22Rv1 (cell line): ENCODE results near the gene KIF14.

ENCODE experiments used
- ZFX ChIP-seq: fragments of 450-650 bp; IDR thresholded peaks from 2 replicates; pipeline ENCODE4 v1.6.1; 2017; ENCODE audit warnings: antibody characterized with exemption, borderline replicate concordance
- TF ChIP-seq, protein P1 (sequence below): fragments of 450-650 bp; IDR thresholded peaks from 2 replicates; pipeline ENCODE4 v1.5.1; 2017; ENCODE audit warnings: mild to moderate bottlenecking

DNA sequence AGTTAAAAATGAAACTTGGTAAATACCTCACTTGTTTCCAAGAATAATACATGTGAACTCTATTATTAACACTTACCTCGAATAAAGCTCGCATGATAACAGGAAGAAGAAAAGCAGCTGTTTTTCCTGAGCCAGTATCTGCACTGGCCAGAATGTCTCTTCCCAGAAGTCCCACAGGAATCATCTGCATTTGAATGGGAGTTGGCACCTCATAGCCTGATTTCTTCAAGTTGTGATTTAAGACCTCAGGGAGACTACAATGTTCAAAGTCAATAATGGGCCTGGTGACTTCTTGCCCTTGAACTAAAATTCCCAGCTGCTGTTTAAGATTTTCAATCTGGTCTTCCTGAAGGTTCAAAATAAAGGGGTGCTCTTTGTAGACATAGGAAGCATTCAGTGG is 45.3 kb upstream of the KIF14 start:
- TF ChIP-seq, protein P1, sequence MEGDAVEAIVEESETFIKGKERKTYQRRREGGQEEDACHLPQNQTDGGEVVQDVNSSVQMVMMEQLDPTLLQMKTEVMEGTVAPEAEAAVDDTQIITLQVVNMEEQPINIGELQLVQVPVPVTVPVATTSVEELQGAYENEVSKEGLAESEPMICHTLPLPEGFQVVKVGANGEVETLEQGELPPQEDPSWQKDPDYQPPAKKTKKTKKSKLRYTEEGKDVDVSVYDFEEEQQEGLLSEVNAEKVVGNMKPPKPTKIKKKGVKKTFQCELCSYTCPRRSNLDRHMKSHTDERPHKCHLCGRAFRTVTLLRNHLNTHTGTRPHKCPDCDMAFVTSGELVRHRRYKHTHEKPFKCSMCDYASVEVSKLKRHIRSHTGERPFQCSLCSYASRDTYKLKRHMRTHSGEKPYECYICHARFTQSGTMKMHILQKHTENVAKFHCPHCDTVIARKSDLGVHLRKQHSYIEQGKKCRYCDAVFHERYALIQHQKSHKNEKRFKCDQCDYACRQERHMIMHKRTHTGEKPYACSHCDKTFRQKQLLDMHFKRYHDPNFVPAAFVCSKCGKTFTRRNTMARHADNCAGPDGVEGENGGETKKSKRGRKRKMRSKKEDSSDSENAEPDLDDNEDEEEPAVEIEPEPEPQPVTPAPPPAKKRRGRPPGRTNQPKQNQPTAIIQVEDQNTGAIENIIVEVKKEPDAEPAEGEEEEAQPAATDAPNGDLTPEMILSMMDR, result no peak
- TF ChIP-seq ZFX, result no peak
